Left hindlimb (tissue), 1 donor: Measurements from ENCODE around the gene LYL1.
A peak's percentile ranks its signal among the peaks of the same experiment; 100 is the strongest.

Experiments
- DNase-seq: peaks from one replicate; pipeline ENCODE4 v3.0.0-alpha.2; 2018

Gene LYL1

DNA sequence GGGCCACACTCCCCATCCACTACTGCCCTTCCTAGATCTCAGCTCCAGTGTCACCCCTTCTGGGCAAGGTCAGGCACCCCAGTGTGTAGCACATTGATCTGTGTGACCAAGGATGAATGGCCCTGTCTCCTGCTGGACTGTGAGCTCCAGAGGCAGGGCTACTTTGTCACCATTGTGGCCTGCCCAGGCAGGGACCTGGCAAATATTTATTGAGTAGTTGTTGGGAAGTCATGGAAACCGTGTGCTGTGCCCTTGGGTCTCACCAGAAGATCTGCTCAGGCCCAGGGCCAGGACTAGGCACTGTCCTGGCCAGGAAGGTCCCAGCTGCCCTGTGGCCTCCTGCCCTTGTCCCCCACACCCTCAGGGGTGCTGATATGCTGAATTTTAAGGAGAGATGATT lies 25.9 kb upstream of the LYL1 start:
- no peak for DNase-seq

DNA sequence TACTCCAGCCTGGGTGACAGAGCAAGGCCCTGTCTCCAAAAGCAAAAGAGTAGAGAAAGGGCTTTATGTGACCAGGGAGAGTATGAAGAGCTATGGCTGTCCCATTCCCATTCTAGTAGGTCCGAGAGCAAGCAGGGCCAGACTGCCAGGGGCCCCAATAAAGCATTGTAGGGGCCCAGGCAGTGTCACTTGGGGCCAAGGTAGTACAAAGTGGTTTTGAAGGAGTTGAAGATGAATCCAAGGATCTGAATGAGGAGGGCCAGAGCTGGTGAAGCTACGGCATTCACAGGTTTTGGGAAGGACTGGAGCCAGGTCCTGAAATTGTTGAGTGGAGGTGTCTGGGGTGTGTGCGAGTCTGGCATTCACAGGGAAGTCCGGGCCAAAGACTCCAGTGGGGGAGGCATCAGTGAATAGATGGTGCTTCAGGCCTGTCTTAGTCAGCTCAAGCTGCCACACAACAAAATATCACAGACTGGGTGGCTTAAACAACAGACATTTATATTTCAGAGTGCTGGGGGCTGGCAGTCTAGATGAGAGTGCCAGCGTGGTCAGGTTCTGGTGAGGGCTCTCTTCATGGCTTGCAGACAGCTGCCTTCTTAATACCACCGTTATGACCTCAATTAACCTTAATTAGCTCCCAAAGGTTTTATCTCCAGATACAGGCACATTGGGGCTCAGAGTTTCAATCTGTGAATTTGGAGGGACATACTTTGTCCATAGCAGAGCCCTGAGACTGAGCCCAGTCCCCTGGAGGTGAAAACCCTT lies 25.3 kb upstream of the LYL1 start:
- DNase-seq, result no peak

DNA sequence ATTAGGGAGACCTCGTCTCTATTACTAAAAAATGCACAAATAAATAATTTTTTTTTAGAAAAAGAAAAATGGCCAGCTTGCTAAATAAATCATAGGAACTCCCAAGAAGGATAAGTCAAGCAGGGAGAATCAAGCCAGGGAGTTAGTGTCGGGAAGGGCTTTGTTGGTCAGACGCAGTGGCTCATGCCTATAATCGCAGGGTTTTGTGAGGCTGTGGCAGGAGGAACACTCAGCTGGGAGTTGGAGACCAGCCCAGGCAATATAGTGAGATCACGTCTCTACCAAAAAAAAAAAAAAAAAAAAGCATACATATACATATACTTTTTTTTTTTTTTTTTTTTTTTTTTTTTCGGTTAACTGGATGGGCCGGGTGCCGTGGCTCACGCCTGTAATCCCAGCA lies 24.4 kb upstream of the LYL1 start:
- no peak for DNase-seq

DNA sequence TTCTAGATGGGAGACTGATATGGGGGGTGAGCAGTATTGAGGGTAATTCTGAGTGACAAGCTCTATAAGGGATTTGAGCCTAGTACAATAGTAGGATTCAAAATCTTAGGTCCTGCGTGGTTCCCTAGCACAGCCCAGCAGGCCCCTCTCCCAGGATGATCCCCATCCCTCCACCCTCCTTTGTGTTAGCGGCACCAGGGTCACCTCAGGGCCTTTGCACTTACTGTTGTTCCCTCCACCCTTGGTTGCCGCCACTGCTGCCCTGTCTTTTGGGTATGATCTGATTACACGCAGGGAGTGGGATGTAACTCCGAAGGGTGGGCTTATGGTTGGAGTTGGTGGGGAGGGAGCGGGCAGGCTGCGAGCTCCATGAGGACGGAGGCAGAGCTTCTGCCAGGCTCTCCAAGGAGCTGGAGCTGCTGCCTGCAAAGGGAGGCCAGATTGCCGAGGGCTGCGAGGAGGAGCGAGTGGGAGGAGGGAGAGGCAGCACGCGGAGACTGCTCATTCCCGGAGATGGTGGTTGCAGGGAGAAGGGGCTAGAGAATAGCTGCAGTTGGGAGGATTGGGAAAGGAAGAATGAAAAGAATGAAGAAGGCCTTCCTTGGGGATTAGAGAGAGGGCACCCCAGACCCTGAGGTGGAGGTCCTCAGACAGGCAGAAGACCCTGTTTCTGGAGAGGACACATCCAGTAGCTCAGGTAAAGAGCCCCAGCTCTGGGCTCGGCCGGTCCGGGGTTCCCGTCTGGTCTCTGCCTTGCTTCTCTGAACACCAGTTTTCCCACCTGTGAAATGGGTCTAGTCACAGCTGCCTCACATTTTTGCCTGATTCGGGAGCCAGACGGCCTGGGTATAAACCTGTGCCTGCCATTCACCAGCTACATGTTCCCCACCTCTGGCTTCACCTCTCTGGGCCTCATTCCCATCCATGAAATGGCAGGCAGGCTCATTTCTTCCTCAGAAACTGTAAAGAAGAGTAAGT lies 20.6 kb upstream of the LYL1 start:
- no peak for DNase-seq

DNA sequence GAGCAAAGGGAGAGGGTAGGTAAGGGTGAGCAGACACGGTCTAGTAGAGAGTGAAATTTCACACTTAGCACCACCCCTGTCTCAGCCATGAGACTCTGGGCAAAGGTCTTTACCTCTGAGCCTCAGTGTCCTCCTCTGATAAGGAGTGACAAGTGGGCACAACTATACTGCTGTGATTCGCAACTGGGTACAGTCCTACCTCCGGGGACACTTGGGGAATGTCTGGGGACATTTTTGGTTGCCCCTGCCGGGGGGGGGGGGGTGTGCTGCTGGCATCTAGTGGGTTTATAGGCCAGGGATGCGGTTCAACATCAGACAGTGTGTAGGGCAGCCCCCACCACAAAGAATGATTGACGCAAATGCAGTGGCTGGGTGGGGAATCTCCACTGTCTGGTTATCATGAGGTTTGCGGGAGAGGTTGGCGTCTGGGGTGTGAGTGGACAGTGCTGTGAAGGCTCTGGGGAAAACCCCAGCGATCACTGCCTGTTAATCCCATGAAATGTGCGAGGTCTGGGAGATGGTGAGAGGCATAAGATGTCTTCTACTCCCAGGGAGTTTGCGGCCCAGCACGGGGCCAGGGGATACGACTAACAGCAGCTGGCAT lies 19.7 kb upstream of the LYL1 start:
- DNase-seq, result no peak

DNA sequence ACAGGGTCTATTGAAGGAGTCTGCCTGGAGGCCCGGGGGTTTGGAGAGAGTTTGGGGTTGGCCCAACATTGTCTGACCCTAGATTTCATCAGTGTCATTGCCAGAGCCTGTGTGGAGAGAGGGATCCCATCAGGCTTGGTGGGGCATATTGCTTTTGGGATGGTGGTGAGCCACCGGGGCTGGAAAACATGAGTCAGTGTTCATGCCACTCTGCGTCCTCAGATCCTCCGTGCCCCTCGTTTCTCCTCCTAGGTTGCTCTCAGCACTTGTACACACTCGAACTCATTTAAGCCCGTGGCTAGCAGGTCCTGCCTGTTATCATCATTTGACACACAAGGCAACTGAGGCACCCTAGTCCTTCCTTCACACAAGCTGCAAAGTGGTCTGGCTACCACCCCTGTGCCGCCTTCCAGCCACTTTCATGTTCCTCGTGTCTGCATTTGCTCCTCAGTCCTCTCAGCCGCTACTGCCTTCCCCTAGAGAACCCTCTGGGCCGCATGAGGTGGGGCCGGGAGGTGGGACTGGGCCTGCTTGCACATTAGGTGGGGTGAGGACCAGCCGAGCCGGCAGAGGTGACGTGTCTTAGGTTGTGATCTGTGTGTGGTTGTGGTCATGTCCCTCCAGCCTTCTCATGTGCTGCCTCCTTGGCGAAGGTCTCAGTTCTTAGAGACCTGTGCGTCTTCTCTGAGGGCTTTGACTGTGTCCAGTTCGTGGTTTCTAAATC lies 19.1 kb upstream of the LYL1 start:
- DNase-seq, result no peak

DNA sequence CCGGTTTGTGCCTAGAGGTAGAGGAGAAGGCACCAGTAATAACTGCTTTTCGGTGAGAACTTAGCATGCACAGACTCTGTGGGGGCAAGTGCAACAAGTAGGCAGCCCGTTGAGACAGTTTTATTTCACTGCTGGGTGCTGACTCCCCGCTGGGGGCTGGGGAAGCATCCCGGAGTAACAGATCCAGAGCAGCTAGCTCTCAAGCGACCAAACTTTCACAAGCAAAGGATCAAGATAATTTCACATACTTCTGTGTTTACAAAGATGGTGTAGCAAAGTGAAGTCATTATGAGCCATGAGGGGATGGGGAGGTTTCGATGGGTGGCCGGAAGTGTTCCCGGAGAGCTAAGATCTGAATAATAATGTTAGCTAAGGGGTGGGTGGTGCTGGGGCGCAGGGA lies 18.2 kb upstream of the LYL1 start:
- DNase-seq, result no peak

DNA sequence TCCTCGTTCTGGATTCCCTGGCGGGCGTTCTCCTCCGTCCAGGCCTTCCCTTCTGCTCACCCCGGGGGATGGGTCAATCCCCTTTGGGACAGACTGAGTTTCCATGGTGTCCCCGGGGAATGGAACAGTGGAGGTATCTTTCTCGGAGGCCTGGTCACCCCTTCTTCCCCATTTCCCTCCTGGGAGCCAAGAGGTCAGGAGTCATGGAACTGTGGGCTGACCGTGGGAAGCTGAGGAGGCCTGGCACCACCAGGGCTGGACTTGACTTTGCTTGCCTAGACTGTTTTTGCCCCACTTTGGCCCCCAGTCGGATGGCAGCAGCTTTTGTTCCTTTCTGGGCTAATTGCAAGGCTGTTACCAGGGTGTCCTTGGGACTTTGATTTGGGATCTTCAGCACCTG lies 17.4 kb upstream of the LYL1 start:
- no peak for DNase-seq

DNA sequence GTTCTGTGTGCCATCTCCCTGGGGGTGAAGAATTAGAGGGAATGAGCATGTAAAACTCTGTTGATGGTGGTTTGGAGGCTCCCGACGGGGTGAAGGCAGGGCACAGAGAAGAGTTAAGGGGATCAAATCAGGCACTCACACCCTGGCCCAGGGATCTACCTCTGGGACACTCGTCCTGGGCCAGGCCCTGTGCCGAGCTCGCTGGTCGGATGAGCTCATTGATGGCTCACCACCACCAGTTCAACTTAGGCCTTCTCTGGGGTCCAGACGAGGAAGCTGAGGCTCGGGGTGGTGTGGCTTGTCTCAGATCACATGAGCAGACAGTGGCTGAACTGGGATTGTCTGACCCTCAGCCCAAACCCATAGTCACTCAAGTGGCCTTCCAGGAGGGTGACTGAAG lies 17.0 kb upstream of the LYL1 start:
- no peak for DNase-seq

DNA sequence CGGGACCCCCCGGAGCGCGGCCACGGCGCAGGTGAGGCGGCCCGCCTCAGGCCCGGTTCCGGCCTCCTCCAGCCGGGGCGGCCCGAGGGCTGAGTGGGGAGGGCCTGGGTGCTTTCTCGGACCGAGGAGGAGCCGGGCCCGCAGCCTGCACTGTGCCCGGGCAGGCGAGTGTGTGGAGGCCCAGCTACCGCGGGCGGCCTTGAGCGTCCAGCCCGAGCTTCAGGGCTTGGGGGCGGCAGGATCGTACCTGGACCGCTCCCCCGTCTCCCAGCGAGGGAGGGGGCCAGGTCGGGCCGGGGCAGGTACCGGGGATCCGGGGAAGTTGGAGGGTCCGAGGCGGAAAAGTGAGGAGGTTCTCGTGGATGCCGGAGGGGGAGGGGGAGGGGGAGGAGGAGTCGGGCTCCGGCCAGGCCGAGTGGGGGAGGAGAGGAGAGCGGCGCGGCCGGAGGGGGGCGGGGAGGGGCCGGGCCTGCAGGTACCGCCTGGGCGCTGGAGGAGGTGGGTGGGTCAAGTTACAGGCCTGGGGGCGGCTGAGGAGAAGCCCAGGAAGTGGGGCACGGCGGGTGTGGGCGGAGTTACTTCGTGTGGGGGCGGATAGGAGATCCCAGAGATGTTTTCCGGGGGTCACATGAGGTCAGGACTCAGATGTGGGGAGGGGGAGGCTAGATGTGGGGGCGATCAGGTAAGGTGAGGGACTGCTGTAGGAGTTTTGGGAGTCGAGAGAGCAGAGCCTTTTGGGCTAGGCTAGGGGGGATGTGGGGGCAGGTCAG lies 16.0 kb upstream of the LYL1 start:
- DNase-seq, result peak; percentile 57

DNA sequence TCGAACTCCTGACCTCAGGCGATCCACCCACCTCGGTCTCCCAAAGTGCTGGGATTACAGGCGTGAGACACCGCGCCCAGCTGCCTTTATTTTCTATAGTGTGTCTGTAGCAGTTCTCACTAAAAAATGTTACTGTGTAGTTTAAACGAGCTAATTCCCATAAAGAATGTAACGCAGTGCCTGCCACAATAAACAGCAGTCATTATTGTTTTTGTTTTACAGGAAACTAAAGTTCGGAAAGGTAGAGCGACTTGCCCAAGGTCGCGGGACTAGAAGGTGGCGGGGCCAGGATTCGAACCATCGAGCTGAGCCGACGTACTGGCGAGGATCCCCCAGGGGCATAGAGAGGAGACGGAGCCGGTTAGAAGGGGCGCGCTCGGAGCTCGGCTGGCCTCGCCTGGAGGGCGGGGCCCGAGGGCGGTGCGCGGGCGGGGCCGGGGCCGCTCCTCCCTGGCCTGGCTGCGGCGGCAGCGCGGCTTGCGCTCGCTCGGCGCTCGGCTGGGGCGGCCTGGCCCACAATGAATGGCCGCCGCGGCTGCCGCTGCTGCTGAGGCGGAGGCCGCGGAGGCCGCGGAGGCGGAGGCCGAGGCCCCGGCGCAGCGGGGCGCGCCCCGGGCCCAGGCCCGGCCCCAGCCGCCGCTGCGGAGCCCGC lies 15.2 kb upstream of the LYL1 start, which contains the start of gene NACC1:
TSS of gene NACC1 (plus strand) at position 493 of the 652 bp plus-strand sequence. CDS start 16,944 bp downstream, outside the sequence.
- peak; percentile 94 for DNase-seq

DNA sequence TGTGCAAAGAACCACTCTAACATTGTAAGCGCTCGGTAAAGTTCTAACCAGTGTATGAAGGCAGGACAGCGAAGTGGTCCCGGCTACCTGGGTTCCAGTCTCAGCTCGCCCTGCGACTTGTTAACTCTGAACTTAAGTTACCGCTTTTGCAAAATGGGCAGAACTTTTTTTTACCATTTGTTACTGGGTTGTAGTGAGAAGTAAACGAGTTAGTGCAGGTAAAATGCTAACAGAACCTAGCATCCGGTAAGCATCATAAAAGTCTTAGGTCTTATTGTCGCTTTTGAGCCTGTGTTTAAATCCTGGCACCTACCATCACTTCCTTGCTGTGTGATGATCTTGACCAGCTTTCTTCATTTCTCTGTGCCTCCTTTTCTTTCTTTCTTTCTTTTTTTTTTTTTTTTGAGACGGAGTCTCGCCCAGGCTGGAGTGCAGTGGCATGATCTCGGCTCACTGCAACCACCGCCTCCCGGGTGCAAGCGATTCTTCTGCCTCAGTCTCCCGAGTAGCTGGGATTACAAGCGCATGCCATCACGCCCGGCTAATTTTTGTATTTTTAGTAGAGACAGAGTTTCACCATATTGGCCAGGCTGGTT lies 14.6 kb upstream of the LYL1 start:
- no peak for DNase-seq

DNA sequence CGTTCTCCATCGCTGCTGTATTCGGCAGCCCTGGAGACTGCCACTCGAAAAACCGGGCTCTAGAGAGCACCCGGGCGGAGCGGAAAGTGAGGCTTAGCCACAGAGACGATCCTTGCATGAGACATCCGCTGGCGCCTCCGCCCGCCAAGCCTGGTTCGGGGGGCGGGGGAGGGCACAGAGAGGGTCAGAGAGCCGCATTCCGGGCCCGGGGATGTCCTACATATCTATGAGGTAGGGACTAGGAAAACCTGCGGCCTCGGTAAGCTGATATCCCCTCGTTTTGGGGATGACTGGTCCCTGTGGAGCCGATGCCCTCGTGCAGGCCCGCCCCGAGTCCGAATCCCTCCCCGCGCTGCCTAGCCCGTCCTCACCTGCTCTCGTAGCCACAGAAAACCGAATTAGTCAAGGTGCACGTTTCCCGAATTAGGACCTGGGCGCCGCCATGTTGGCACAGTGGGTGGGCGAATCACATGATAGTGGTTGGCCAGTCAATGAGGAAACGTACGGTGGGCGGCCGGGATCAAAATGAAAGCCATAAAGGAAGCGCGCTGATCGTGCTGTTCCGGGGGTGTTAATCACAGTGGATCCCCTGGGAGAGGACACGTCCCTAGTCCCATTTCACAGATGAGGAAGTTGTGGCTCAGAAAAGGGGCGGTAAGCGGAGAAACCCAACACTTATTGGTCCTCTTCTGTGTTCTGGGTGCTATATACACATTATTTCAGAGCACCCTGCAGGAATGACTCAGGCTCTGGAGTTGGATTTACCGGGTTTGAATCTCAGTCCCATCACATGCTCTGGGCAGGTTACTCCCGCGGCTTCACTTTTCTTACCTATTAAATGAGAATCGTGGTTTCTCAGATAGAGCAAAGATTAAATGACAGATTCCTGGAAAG lies 13.9 kb upstream of the LYL1 start, which contains the start of gene TRMT1:
TSS of gene TRMT1 (minus strand) at position 459 of the 894 bp plus-strand sequence. CDS start at position 118, 341 bp downstream.
- DNase-seq, result peak; percentile 92

DNA sequence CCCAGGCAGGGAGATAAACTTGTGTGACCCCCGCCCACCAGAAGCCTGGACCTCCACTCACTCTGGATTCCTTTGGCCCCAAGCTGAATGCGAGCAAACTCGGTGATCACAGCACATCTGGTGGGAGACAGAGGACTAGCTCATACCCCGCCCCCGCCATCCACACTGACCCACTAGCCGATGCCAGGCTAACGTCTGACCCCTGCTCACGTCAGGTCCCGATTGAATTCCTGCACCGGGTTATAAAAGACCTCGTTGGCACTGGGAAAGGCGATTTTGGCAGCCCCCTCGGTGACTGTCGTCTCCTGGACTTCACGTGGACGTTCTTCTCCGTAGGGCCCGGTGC lies 13.3 kb upstream of the LYL1 start:
- no peak for DNase-seq

DNA sequence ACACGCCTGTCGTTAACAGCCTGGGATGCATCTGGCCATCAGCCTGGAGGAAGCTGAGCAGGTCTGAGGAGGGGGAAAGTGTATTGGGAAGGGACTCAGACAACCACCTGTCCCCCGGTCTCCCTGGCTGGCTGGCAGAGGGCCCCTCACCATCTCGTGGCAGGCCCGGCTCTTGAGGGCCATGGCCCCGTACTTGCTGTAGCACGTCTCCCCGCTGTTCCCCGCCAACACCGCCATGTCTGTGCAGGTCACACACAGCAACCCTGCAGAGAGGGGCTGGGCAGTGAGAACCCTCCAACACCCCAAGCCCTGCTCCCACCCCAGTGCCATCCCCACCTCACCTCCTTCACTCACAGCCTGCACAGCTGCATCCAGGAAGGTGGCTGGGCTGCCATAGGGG lies 9.9 kb upstream of the LYL1 start:
- no peak for DNase-seq

DNA sequence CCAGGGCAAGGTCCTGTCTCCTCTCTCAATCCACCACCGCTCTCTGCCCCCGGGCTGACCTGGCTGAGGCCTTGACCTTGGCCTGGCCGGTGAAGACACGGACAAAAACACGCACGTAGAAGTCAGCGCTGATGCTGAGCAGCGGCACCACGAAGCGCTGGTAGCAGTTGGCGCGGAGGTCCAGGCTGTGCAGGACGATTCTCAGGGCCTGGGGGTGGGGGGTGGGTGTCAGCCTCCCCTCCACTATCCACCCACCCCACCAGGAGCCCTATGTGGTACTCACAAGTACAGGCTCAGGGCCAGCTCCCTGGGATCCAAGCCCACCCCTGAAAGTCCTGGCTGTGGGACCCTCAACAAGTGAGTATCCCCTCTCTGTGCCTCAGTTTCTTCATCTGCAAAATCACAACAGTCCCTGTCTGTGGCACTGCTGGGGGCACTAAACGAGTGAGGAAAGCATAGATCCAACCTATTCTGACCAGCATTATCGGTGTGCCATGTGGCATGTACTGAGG lies 7.5 kb upstream of the LYL1 start:
- DNase-seq, result no peak

DNA sequence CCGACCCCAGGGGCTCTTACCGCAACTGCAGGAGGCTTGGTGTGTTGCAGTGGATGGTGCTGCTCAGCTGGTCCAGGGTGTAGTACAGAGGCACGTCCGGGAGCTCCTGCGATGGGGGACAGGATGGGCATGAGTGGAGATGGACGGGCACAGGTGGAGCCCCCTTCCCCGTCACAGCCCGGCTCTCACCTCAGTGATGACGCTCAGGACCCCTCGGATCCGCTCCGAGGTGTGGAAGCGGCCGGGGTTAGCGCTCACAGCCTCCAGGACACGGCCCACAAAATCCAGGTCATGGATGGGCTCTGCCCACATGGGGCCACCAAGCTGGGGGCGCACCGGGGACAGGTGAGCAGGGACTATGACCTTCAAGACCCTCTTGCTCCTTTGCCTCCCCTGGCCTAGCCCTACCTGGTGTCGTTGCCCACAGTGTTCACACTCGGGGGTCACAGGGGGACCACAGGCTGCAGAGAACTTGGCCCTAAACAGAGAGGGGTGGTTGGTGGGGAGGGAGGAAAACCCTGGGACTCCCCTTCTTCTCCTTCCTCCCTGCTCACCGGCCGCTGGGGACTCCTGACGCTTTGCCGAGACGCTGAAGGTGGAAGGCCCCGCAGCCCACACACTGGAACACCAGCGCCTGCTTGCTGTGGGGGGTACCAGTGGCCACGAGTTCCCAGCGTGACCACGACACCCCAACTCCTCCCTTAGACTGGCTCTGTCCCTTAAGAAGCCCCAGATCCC lies 6.9 kb upstream of the LYL1 start:
- no peak for DNase-seq

DNA sequence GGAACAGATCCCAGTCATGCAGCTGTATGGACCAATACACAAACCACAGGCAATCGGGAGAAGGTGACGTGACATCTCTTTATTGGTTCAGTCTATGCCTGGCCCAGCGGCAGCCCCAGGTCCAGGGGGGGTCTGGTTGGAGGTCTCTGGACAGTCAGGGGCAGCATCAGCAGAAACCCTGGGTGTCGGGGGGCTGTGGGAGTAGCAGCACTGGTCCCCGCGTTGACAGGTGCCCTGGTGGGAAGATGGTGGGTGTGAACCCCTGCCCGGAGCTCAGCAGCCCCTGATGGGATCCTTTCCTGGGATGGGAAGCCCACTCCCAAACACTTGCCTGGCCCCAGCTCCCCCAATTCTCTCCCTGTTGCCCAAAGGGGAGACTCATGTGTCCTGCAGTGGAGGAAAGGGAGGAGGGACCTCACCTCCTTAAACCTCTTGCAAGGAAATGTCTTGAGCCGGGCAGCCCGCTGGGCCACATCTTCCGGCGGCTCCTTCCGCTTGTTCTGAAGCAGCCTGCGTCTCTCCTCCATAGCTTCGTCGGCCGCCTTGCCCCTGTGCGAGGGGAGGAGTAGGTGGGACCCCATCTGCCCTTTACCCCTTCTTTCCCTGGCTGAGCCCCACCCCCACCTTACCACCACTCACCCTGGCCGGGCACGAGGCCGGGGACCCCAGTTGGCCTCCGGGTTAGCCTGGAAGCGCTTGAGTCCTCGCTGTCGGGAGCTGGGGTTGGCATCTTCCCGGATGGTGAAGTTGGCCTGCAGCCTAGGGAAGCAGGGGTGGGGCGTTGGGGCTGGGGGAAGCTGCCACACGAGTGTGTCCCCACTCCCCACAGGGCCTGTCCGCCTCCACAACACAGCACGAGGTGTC lies 2.4 kb upstream of the LYL1 start:
- peak; percentile 35 for DNase-seq
